Naive thymus-derived CD4-positive, alpha-beta T cell (primary cell): ENCODE measurements around the gene PDLIM3. TPM values are rescaled to one million over a fixed set of nuclear protein-coding genes. Genes with fewer than 3 reads are reported as not detected.

ENCODE experiments used
- ATAC-seq: fragments of 150-1000 bp; cut with Tn5 transposase; 2 replicates; pipeline ENCODE4 v1.10.0; 2021; ENCODE audit warnings: mild to moderate bottlenecking, moderate library complexity
- CTCF ChIA-PET: fragments of 350-600 bp; sonication (Branson Sonifier 250); formaldehyde crosslinking; loops from one replicate; lab custom pipeline; 2021; ENCODE audit warnings: antibody characterized with exemption; lab: Charles Lee
- POLR2A ChIA-PET: fragments of 350-600 bp; sonication (Branson Sonifier 250); formaldehyde crosslinking; loops from one replicate; lab custom pipeline; 2021; ENCODE audit warnings: antibody characterized with exemption, inconsistent platforms; lab: Charles Lee
- DNase-seq, 9 donors: peaks; one replicate each; pipeline versions ENCODE4 v3.0.0 to v3.0.0-alpha.2; 2020 to 2022; ENCODE audit warnings: mixed read lengths in 1 of 9
- H3K27ac ChIP-seq: one replicate; pipeline ENCODE4 v1.7.0; 2013; ENCODE audit warnings: mild to moderate bottlenecking, low read depth, low read length, moderate library complexity
- H3K27me3 ChIP-seq, 2 donors: one replicate each; pipeline ENCODE4 v1.7.0; 2013; ENCODE audit warnings: low read length in 2 of 2, mild to moderate bottlenecking in 2 of 2, moderate library complexity in 2 of 2; ENCODE audit not compliant: control insufficient read depth in 2 of 2, insufficient read depth in 2 of 2
- H3K36me3 ChIP-seq, 3 experiments: 1 replicate in 2 of 3; 2 replicates in 1 of 3; pipeline ENCODE4 v1.7.0; 2013; ENCODE audit warnings: low read length in 3 of 3, mild to moderate bottlenecking in 3 of 3, moderate library complexity in 1 of 3; ENCODE audit not compliant: insufficient read depth in 3 of 3, control insufficient read depth in 2 of 3
- H3K4me1 ChIP-seq, 2 donors: one replicate each; pipeline ENCODE4 v1.7.0; 2013; ENCODE audit warnings: low read length in 2 of 2, mild to moderate bottlenecking in 2 of 2, moderate library complexity in 1 of 2; ENCODE audit not compliant: control insufficient read depth in 2 of 2, insufficient read depth in 2 of 2
- H3K4me3 ChIP-seq: 2 replicates; pipeline ENCODE4 v1.7.0; 2013; ENCODE audit warnings: mild to moderate bottlenecking, low read length
- H3K9me3 ChIP-seq, 3 experiments: 1 replicate in 2 of 3; 2 replicates in 1 of 3; pipeline ENCODE4 v1.7.0; 2013; ENCODE audit warnings: low read length in 3 of 3; ENCODE audit not compliant: control insufficient read depth in 2 of 3
- H3K27ac Mint-ChIP-seq, 9 donors: one replicate each; pipeline ENCODE4 v1.8.0; 2020 to 2022; ENCODE audit warnings: mixed read lengths in 9 of 9, mild to moderate bottlenecking in 8 of 9, moderate library complexity in 5 of 9, inconsistent platforms in 2 of 9
- H3K27me3 Mint-ChIP-seq, 5 donors: one replicate each; pipeline ENCODE4 v1.8.0; 2021 to 2022; ENCODE audit warnings: mixed read lengths in 5 of 5, mild to moderate bottlenecking in 1 of 5
- H3K36me3 Mint-ChIP-seq, 5 donors: one replicate each; pipeline ENCODE4 v1.8.0; 2020 to 2022; ENCODE audit warnings: mixed read lengths in 5 of 5, mild to moderate bottlenecking in 3 of 5, inconsistent platforms in 1 of 5
- H3K4me1 Mint-ChIP-seq, 7 donors: one replicate each; pipeline ENCODE4 v1.8.0; 2020 to 2022; ENCODE audit warnings: mixed read lengths in 7 of 7, mild to moderate bottlenecking in 3 of 7, inconsistent platforms in 1 of 7
- H3K4me3 Mint-ChIP-seq, 10 donors: one replicate each; pipeline ENCODE4 v1.8.0; 2020 to 2022; ENCODE audit warnings: mild to moderate bottlenecking in 10 of 10, mixed read lengths in 10 of 10, moderate library complexity in 6 of 10, inconsistent platforms in 2 of 10
- H3K9me3 Mint-ChIP-seq, 11 donors: one replicate each; pipeline ENCODE4 v1.8.0; 2020 to 2022; ENCODE audit warnings: mixed read lengths in 11 of 11, mild to moderate bottlenecking in 4 of 11, inconsistent platforms in 1 of 11, moderate library complexity in 1 of 11
- intact Hi-C, 2 donors: fragments of 100-400 bp; cut with micrococcal nuclease; formaldehyde crosslinking; loops; one replicate each; pipeline ENCODE4 v1.15.1; 2023
- polyA plus RNA-seq, 2 donors: library from polyadenylated mRNA; unstranded; fragments of 300-500 nt; fragmentation: Illumina TruSeq; gene quantifications; one replicate each; pipeline ENCODE4 v1.2.3, GENCODE V29; 2021
- total RNA-seq, 6 experiments: library from RNA in 5 of 6; stranded (reverse) in 5 of 6; gene quantifications; 1 replicate in 5 of 6; 2 replicates in 1 of 6; pipeline ENCODE4 v1.2.3 and lab custom pipeline; 2021 to 2026

The PDLIM3 gene
- total and polyA plus RNA-seq, 7 experiments from 2014 or later: not detected

DNA sequence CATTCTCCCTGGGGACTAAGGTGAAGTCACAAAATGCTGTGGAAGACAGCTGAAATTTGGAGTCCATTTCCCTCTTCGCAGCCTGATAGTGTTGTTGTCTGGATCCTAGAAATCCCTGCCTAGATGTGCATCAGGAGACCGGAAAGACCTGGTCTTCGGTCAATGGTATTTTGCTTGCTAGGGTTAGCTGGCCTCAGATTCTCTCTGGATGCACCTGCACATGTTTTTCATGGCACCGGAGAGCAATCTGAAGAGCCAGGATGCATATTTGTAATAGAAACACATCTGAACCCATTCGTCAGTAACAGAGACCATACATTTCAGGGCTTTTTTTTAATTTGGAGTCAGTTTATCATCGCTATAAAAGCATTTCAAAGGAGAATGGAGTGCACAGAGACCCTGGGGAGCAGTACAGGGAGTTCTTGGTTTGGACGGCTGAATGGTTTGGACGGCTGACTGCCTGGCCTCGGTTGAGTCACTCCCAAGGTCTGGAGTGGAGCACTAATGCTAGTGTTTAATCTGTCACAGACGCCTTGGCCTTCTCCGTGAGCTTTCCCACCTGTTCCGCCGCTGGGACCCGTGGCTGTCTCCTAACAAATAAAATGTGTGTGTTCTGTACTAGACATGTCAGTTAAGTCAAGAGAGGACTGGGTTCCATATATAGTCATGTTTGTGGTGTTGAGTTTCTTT is 7.5 kb upstream of the PDLIM3 start:
- no peaks in the 10 kb centered on the region for H3K4me1 ChIP-seq
- intact Hi-C loops: no loop called here
- ChIA-PET POLR2A (no interaction called here), CTCF (no interaction called here)
- no peak overlapping the region for H3K4me3 ChIP-seq
- H3K27ac ChIP-seq: no peak overlapping the region
- no peaks in the 10 kb centered on the region for H3K27me3 ChIP-seq
- Mint-ChIP-seq H3K4me3 (no peak overlapping the region), H3K27ac (no peak overlapping the region), H3K4me1 (no peaks in the 10 kb centered on the region), H3K27me3 (peaks cover 0 to 20% (median 14%) of the 10 kb centered on the region in 5 donors), H3K9me3 (no peaks in the 10 kb centered on the region), H3K36me3 (no peaks in the 10 kb centered on the region)
- H3K9me3 ChIP-seq: no peaks in the 10 kb centered on the region
- no peak for ATAC-seq
- no peaks in the 10 kb centered on the region for H3K36me3 ChIP-seq
- no peak for DNase-seq

- Histone ChIP-seq H3K27ac (no peak overlapping the region), H3K9me3 (no peaks in the 10 kb centered on the region), H3K27me3 (peaks cover 0 to under 1% of the 10 kb centered on the region in 2 donors), H3K4me3 (no peak overlapping the region), H3K36me3 (no peaks in the 10 kb centered on the region), H3K4me1 (no peaks in the 10 kb centered on the region)
- no peak for DNase-seq
- Mint-ChIP-seq H3K9me3 (no peaks in the 10 kb centered on the region), H3K4me1 (peaks cover 0 to 4% (median 0%) of the 10 kb centered on the region in 7 donors), H3K27me3 (peaks cover 6 to 20% (median 18%) of the 10 kb centered on the region in 5 donors), H3K4me3 (no peak overlapping the region), H3K27ac (no peak overlapping the region), H3K36me3 (no peaks in the 10 kb centered on the region)
- ATAC-seq: no peak
- CTCF ChIA-PET: no interaction called here
- intact Hi-C loops: no loop called here
- POLR2A ChIA-PET: no interaction called here
Measured at GRCh38 chr4:185541251-185541727, 6.0 kb upstream of the PDLIM3 start.

DNA sequence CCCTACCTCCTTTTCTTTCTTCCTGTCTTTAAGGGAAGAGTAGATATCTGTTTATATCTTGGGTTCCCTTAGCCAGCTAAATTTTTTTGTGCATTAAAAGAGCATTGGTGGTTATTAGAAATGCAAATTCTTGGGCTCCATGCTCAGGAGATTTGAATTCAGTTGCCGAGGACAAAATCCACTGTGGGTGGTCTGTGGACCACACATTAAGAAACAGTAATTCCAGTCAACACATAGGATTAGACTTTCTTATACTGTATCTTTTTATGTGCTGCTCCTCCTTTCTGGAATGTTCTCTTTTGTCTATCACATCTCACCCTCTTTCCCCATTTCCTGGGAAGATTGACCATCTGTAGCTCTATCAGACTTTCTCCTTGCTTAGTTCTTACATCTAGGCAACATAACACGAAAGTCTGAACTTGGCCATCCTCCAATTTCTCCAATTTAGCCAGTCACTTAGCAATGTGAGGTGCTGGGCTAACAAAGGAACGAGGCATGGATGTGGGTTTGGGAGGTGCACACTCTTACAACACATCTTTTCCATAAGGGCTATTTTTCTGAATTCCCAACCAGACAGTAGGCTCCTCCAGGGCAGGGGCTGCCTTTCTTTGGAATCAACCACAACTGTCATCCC is 5.3 kb upstream of the PDLIM3 start:
- H3K4me3 Mint-ChIP-seq: no peak overlapping the region
- intact Hi-C loops: no loop called here
- no peaks in the 10 kb centered on the region for H3K9me3 ChIP-seq
- peak overlapping the region in 1 of 9 donors; percentile 22 for H3K27ac Mint-ChIP-seq
- H3K27me3 Mint-ChIP-seq: peaks cover 13 to 26% (median 20%) of the 10 kb centered on the region in 5 donors
- ATAC-seq (no peak), DNase-seq (no peak)
- no peaks in the 10 kb centered on the region for H3K36me3 ChIP-seq
- H3K9me3 Mint-ChIP-seq: no peaks in the 10 kb centered on the region
- peaks cover 0 to 10% (median 5%) of the 10 kb centered on the region in 7 donors for H3K4me1 Mint-ChIP-seq
- no peak overlapping the region for H3K27ac ChIP-seq
- no peak overlapping the region for H3K4me3 ChIP-seq
- peaks cover 0 to 5% of the 10 kb centered on the region in 2 donors for H3K27me3 ChIP-seq
- CTCF ChIA-PET: no interaction called here
- H3K4me1 ChIP-seq: no peaks in the 10 kb centered on the region
- POLR2A ChIA-PET: no interaction called here
- no peaks in the 10 kb centered on the region for H3K36me3 Mint-ChIP-seq

- Histone ChIP-seq H3K4me3 (no peak overlapping the region), H3K27me3 (peaks cover 0 to 5% of the 10 kb centered on the region in 2 donors), H3K4me1 (no peaks in the 10 kb centered on the region), H3K36me3 (no peaks in the 10 kb centered on the region), H3K27ac (no peak overlapping the region), H3K9me3 (no peaks in the 10 kb centered on the region)
- Mint-ChIP-seq H3K4me1 (peaks cover 0 to 12% (median 6%) of the 10 kb centered on the region in 7 donors), H3K9me3 (no peaks in the 10 kb centered on the region), H3K27me3 (peaks cover 15 to 26% (median 20%) of the 10 kb centered on the region in 5 donors), H3K4me3 (no peak overlapping the region), H3K27ac (no peak overlapping the region), H3K36me3 (no peaks in the 10 kb centered on the region)
- DNase-seq (no peak), ATAC-seq (no peak)
- ChIA-PET POLR2A (no interaction called here), CTCF (no interaction called here)
- intact Hi-C loops: no loop called here
Measured at GRCh38 chr4:185540040-185540439, 4.7 kb upstream of the PDLIM3 start.

- H3K36me3 ChIP-seq: no peaks in the 10 kb centered on the region
- Mint-ChIP-seq H3K27ac (no peak overlapping the region), H3K9me3 (no peaks in the 10 kb centered on the region), H3K4me3 (no peak overlapping the region), H3K4me1 (peaks cover 0 to 12% (median 6%) of the 10 kb centered on the region in 7 donors), H3K36me3 (no peaks in the 10 kb centered on the region), H3K27me3 (peaks cover 22 to 36% (median 25%) of the 10 kb centered on the region in 5 donors)
- intact Hi-C loops: no loop called here
- H3K4me3 ChIP-seq: no peak overlapping the region
- ChIA-PET POLR2A (no interaction called here), CTCF (no interaction called here)
- no peak overlapping the region for H3K27ac ChIP-seq
- no peaks in the 10 kb centered on the region for H3K9me3 ChIP-seq
- no peak for ATAC-seq
- no peak for DNase-seq
- H3K27me3 ChIP-seq: peaks cover 0 to 5% of the 10 kb centered on the region in 2 donors
- no peaks in the 10 kb centered on the region for H3K4me1 ChIP-seq
Measured at GRCh38 chr4:185538806-185539205, 3.5 kb upstream of the PDLIM3 start.

DNA sequence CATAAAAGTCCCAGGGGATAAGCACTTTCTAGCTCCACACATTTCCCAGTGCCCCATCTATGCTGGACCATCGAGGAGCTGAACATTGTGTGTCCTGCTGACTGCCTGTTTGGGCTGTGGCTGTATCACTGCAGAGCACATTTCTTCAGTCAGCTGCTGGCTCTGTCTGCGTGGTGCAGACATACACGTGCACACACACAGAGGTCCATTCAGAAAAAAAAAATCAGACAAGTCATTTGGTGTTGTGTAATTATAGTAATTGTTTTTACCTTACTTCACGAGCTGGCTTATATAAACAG is 1.1 kb upstream of the PDLIM3 start:
- Histone ChIP-seq H3K27ac (no peak overlapping the region), H3K27me3 (peaks cover 0 to 5% of the 10 kb centered on the region in 2 donors), H3K4me3 (no peak overlapping the region), H3K36me3 (no peaks in the 10 kb centered on the region), H3K4me1 (no peaks in the 10 kb centered on the region), H3K9me3 (no peaks in the 10 kb centered on the region)
- Mint-ChIP-seq H3K27ac (no peak overlapping the region), H3K4me1 (peaks cover 0 to 12% (median 6%) of the 10 kb centered on the region in 7 donors), H3K4me3 (peak overlapping the region in 2 of 10 donors; percentile 30 to 49), H3K9me3 (no peaks in the 10 kb centered on the region), H3K27me3 (peaks cover 29 to 42% (median 35%) of the 10 kb centered on the region in 5 donors), H3K36me3 (no peaks in the 10 kb centered on the region)
- intact Hi-C loops: no loop called here
- ATAC-seq (no peak), DNase-seq (no peak)
- ChIA-PET POLR2A (no interaction called here), CTCF (no interaction called here)
